CD4-positive, alpha-beta T cell (primary cell): ENCODE data around the gene PCDHGA1. TPM values are rescaled to one million over a fixed set of nuclear protein-coding genes. Genes with fewer than 3 reads are reported as not detected.

Source experiments
- ATAC-seq: fragments of 200-7000 bp; cut with Tn5 transposase; one replicate; pipeline ENCODE4 v1.10.0; 2022; ENCODE audit warnings: mild to moderate bottlenecking; ENCODE audit not compliant: poor library complexity
- CTCF ChIA-PET: fragments of 350-600 bp; sonication (Branson Sonifier 250); formaldehyde crosslinking; loops from one replicate; lab custom pipeline; 2021; ENCODE audit warnings: antibody characterized with exemption, inconsistent platforms; lab: Charles Lee
- POLR2A ChIA-PET: fragments of 350-600 bp; sonication (Branson Sonifier 250); formaldehyde crosslinking; loops from one replicate; lab custom pipeline; 2021; ENCODE audit warnings: antibody characterized with exemption, inconsistent platforms; lab: Charles Lee
- DNase-seq, 14 experiments: peaks; one replicate each; pipeline ENCODE4 v3.0.0-alpha.2; 2013 to 2020; ENCODE audit warnings: mixed read lengths in 2 of 14
- H3K27ac ChIP-seq, 2 donors: one replicate each; pipeline versions ENCODE4 v1.5.1 to v1.7.0; 2013; ENCODE audit warnings: low read length in 2 of 2, low read depth in 1 of 2, mild to moderate bottlenecking in 1 of 2
- H3K27me3 ChIP-seq, 2 experiments: 1 replicate in 1 of 2; 2 replicates in 1 of 2; pipeline versions ENCODE4 v1.6.1 to v1.7.0; 2013; ENCODE audit warnings: low read length in 2 of 2, control low read depth in 1 of 2, mild to moderate bottlenecking in 1 of 2, moderate library complexity in 1 of 2; ENCODE audit not compliant: insufficient read depth in 2 of 2, control insufficient read depth in 1 of 2
- H3K36me3 ChIP-seq: one replicate; pipeline ENCODE4 v1.6.1; 2013; ENCODE audit warnings: low read length, control low read depth; ENCODE audit not compliant: insufficient read depth
- H3K4me1 ChIP-seq: one replicate; pipeline ENCODE4 v1.6.1; 2013; ENCODE audit warnings: low read length, control low read depth; ENCODE audit not compliant: insufficient read depth
- H3K4me3 ChIP-seq: one replicate; pipeline ENCODE4 v1.5.1; 2013; ENCODE audit warnings: mild to moderate bottlenecking, low read length, moderate library complexity
- H3K9me3 ChIP-seq, 2 experiments: 1 replicate in 1 of 2; 2 replicates in 1 of 2; pipeline versions ENCODE4 v1.6.1 to v1.7.0; 2013; ENCODE audit warnings: low read length in 2 of 2, mild to moderate bottlenecking in 2 of 2, control low read depth in 1 of 2, moderate library complexity in 1 of 2; ENCODE audit not compliant: control insufficient read depth in 1 of 2, insufficient read depth in 1 of 2
- H3K27ac Mint-ChIP-seq: one replicate; pipeline ENCODE4 v1.8.0; 2020; ENCODE audit warnings: mixed read lengths
- H3K27me3 Mint-ChIP-seq: one replicate; pipeline ENCODE4 v1.8.0; 2021; ENCODE audit warnings: mixed read lengths
- H3K36me3 Mint-ChIP-seq: one replicate; pipeline ENCODE4 v1.8.0; 2021; ENCODE audit warnings: low read depth, mixed read lengths
- H3K4me1 Mint-ChIP-seq: one replicate; pipeline ENCODE4 v1.8.0; 2021; ENCODE audit warnings: low read depth, mixed read lengths
- H3K4me3 Mint-ChIP-seq: one replicate; pipeline ENCODE4 v1.8.0; 2020; ENCODE audit warnings: mild to moderate bottlenecking, mixed read lengths
- H3K9me3 Mint-ChIP-seq: one replicate; pipeline ENCODE4 v1.8.0; 2020; ENCODE audit warnings: mixed read lengths
- CTCF ChIP-seq: fragments of 200-600 bp; IDR thresholded peaks from one replicate; pipeline ENCODE4 v1.8.0; 2022; ENCODE audit warnings: antibody characterized with exemption, mild to moderate bottlenecking
- intact Hi-C, 2 experiments: fragments of 100-400 bp; cut with DNase I in 1 of 2; cut with micrococcal nuclease in 1 of 2; formaldehyde crosslinking; loops; one replicate each; pipeline versions ENCODE4 v1.15.1 to v1.9.0; 2023 to 2025; cut with DNase I, micrococcal nuclease
- total RNA-seq, 174 experiments: library from RNA in 2 of 174; stranded (reverse) in 2 of 174; gene quantifications; one replicate each; pipeline ENCODE4 v1.2.3 and lab custom pipeline; 2021 to 2026

PCDHGA1 gene
- total RNA-seq, 2 experiments from 2014 or later: not detected

DNA sequence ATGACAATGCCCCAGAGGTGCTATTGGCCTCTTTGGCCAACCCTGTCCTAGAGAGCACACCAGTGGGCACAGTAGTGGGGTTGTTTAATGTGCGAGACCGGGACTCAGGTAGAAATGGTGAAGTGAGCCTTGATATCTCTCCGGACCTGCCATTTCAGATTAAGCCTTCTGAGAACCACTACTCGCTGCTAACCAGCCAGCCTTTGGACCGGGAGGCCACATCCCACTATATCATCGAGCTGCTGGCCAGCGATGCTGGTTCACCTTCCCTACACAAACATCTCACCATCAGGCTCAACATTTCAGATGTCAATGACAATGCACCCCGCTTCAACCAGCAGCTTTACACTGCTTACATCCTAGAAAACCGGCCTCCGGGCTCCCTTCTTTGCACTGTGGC, 160.0 kb downstream of the PCDHGA1 start:
- Histone ChIP-seq H3K9me3 (peaks cover 0 to 24% of the 10 kb centered on the region in 2 experiments), H3K4me3 (no peak overlapping the region), H3K27me3 (peaks cover 83 to 100% of the 10 kb centered on the region in 2 experiments), H3K36me3 (no peaks in the 10 kb centered on the region), H3K27ac (no peak overlapping the region), H3K4me1 (peaks cover 30% of the 10 kb centered on the region)
- H3K9me3 Mint-ChIP-seq: no peaks in the 10 kb centered on the region
- no peak for DNase-seq
- no peak overlapping the region for H3K27ac Mint-ChIP-seq
- intact Hi-C loops: no loop called here
- H3K27me3 Mint-ChIP-seq: peaks cover 92% of the 10 kb centered on the region
- CTCF ChIA-PET: no interaction called here
- H3K4me1 Mint-ChIP-seq: peaks cover 14% of the 10 kb centered on the region
- no peak for TF ChIP-seq CTCF
- no peak overlapping the region for H3K4me3 Mint-ChIP-seq
- H3K36me3 Mint-ChIP-seq: no peaks in the 10 kb centered on the region
- no peak for ATAC-seq
- POLR2A ChIA-PET: no interaction called here

DNA sequence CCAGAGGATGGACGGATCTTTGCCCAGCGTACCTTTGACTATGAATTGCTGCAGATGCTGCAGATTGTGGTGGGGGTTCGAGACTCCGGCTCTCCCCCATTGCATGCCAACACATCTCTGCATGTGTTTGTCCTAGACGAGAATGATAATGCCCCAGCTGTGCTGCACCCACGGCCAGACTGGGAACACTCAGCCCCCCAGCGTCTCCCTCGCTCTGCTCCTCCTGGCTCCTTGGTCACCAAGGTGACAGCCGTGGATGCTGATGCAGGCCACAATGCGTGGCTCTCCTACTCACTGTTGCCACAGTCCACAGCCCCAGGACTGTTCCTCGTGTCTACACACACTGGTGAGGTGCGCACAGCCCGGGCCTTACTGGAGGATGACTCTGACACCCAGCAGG, 160.5 kb downstream of the PCDHGA1 start:
- H3K27me3 ChIP-seq: peaks cover 79 to 100% of the 10 kb centered on the region in 2 experiments
- CTCF ChIA-PET: no interaction called here
- intact Hi-C loops: no loop called here
- Mint-ChIP-seq H3K4me1 (peaks cover 17% of the 10 kb centered on the region), H3K36me3 (no peaks in the 10 kb centered on the region), H3K27ac (no peak overlapping the region), H3K9me3 (no peaks in the 10 kb centered on the region), H3K4me3 (no peak overlapping the region), H3K27me3 (peaks cover 92% of the 10 kb centered on the region)
- no peak for TF ChIP-seq CTCF
- no peak overlapping the region for H3K27ac ChIP-seq
- no peak for ATAC-seq
- peaks cover 27% of the 10 kb centered on the region for H3K4me1 ChIP-seq
- H3K4me3 ChIP-seq: no peak overlapping the region
- no peaks in the 10 kb centered on the region for H3K36me3 ChIP-seq
- POLR2A ChIA-PET: no interaction called here
- no peak for DNase-seq
- H3K9me3 ChIP-seq: peaks cover 0 to 19% of the 10 kb centered on the region in 2 experiments

- ChIA-PET CTCF (no interaction called here), POLR2A (no interaction called here)
- DNase-seq: no peak
- H3K36me3 Mint-ChIP-seq: no peaks in the 10 kb centered on the region
- peak overlapping the region; percentile 30 for H3K4me3 ChIP-seq
- H3K9me3 ChIP-seq: peaks cover 0 to 15% of the 10 kb centered on the region in 2 experiments
- no peak overlapping the region for H3K27ac ChIP-seq
- peaks cover 92% of the 10 kb centered on the region for H3K27me3 Mint-ChIP-seq
- peak overlapping the region; percentile 68 for H3K4me3 Mint-ChIP-seq
- no peak for TF ChIP-seq CTCF
- H3K4me1 ChIP-seq: peaks cover 27% of the 10 kb centered on the region
- no peak for ATAC-seq
- no peaks in the 10 kb centered on the region for H3K36me3 ChIP-seq
- intact Hi-C loops: no loop called here
- H3K4me1 Mint-ChIP-seq: peaks cover 13% of the 10 kb centered on the region
- peaks cover 78 to 98% of the 10 kb centered on the region in 2 experiments for H3K27me3 ChIP-seq
- H3K27ac Mint-ChIP-seq: no peak overlapping the region
- no peaks in the 10 kb centered on the region for H3K9me3 Mint-ChIP-seq
Measured at GRCh38 chr5:141491323-141492167, 161.2 kb downstream of the PCDHGA1 start.
